Sigmoid colon (tissue), 7 donors: Measurements from ENCODE around the gene TBX18. TPM values are rescaled to one million over a fixed set of nuclear protein-coding genes. Genes with fewer than 3 reads are reported as not detected.

Experiments
- DNase-seq: peaks from one replicate; pipeline ENCODE4 v3.0.0-alpha.2; 2019
- H3K27ac ChIP-seq, 4 donors: fragments of 200-600 bp; sonication (generic); one replicate each; pipeline ENCODE4 v1.5.1; 2016 to 2019; ENCODE audit warnings: mild to moderate bottlenecking in 1 of 4
- H3K27me3 ChIP-seq, 3 donors: fragments of 200-600 bp; sonication (generic); one replicate each; pipeline ENCODE4 v1.5.1; 2019; ENCODE audit warnings: mild to moderate bottlenecking in 1 of 3
- H3K36me3 ChIP-seq, 4 donors: fragments of 200-600 bp; sonication (generic); one replicate each; pipeline ENCODE4 v1.5.1; 2016 to 2019
- H3K4me1 ChIP-seq, 4 donors: fragments of 200-600 bp; sonication (generic); one replicate each; pipeline ENCODE4 v1.5.1; 2017 to 2019
- H3K4me3 ChIP-seq, 4 donors: fragments of 200-600 bp; sonication (generic); one replicate each; pipeline ENCODE4 v1.5.1; 2017 to 2019; ENCODE audit warnings: mild to moderate bottlenecking in 2 of 4, moderate library complexity in 1 of 4
- H3K9me3 ChIP-seq, 4 donors: fragments of 200-600 bp in 3 of 4; sonication (generic) in 3 of 4; one replicate each; pipeline versions ENCODE4 v1.5.1 to v1.6.1; 2013 to 2019
- CTCF ChIP-seq, 4 experiments: fragments of 450-650 bp in 3 of 4; fragments of 200-600 bp in 1 of 4; IDR thresholded peaks; one replicate each; pipeline ENCODE4 v1.5.1; 2016 to 2019; ENCODE audit warnings: antibody characterized with exemption in 4 of 4, mild to moderate bottlenecking in 3 of 4, moderate library complexity in 2 of 4
- EP300 ChIP-seq, 4 donors: sonication (generic); formaldehyde crosslinking; IDR thresholded peaks; one replicate each; pipeline ENCODE4 v1.6.1; 2017; ENCODE audit warnings: antibody characterized with exemption in 4 of 4
- POLR2A ChIP-seq, 2 donors: fragments of 450-650 bp; IDR thresholded peaks; one replicate each; pipeline ENCODE4 v1.6.1; 2016; ENCODE audit warnings: antibody characterized with exemption in 2 of 2, mild to moderate bottlenecking in 2 of 2, moderate library complexity in 2 of 2
- POLR2AphosphoS5 ChIP-seq, 4 donors: sonication (generic); formaldehyde crosslinking; IDR thresholded peaks; one replicate each; pipeline ENCODE4 v1.6.1; 2017; ENCODE audit warnings: antibody characterized with exemption in 4 of 4
- WGBS, 2 donors: extraction: QIAGEN DNeasy Blood & Tissue Kit; methylation state at CpG; one replicate each; pipeline ENCODE4 v1.1.7; 2013; 5-methylcytosine and 5-hydroxymethylcytosine counted together
- intact Hi-C: fragments of 100-400 bp; cut with DNase I; formaldehyde crosslinking; loops from one replicate; pipeline ENCODE4 v1.15.1; 2023
- polyA plus RNA-seq, 3 donors: library from polyadenylated mRNA; stranded (reverse); fragments of 200-250 nt; gene quantifications; one replicate each; pipeline ENCODE4 v1.2.3, GENCODE V29; 2013
- total RNA-seq, 4 donors: library from RNA; depleted of rRNA; stranded (reverse); fragments of >200 nt; gene quantifications; one replicate each; pipeline ENCODE4 v1.1.0, GENCODE V29; 2016
- donor health status: healthy with polysubstance abuse.
- donor health status: Bipolar disorder and iron deficiency.
- donor health status: healthy.

Gene TBX18
- total RNA-seq (1 to 10 TPM in 2 of 4 donors, under 1 TPM in 2; 0.27 to 4.6 (median 1.5) TPM), polyA plus RNA-seq (1 to 10 TPM in 1 of 3 donors, under 1 TPM in 2; under 0.01 to 1.2 (median 0.32) TPM)

GRCh38 chr6:84764332-84765049, at the start of gene TBX18:
Gene TBX18, minus strand, starts transcription at chr6:84764598. Its CDS starts 417 bp downstream, at chr6:84764181.
- DNase-seq = peak; percentile 91
- Histone ChIP-seq H3K27ac (peak within 1 kb of the TSS; percentile 46 to 97 (median 57)), H3K27me3 (peaks cover 75 to 100% (median 90%) of the 10 kb centered on the region in 3 donors), H3K4me1 (peaks cover 0 to 26% (median 20%) of the 10 kb centered on the region in 4 donors), H3K9me3 (no peaks in the 10 kb centered on the region), H3K4me3 (peak within 1 kb of the TSS; percentile 7 to 45 (median 36)), H3K36me3 (no peaks in the 10 kb centered on the region)
- no peak for TF ChIP-seq EP300 (IDR thresholded peaks at IDR 0.05)
- TF ChIP-seq POLR2AphosphoS5 (IDR thresholded peaks at IDR 0.05) = peak in 2 of 4 donors; percentile 13 to 48
- no peak for TF ChIP-seq CTCF (IDR thresholded peaks at IDR 0.05)
- no peak for TF ChIP-seq POLR2A (IDR thresholded peaks at IDR 0.05)
- intact Hi-C loops = no loop called here
- WGBS, 2 donors = 3 to 10% methylated on average over 42 of the region's 42 CpGs

- Histone ChIP-seq H3K4me3 (no peak overlapping the region), H3K36me3 (no peaks in the 10 kb centered on the region), H3K9me3 (no peaks in the 10 kb centered on the region), H3K4me1 (no peaks in the 10 kb centered on the region), H3K27me3 (no peaks in the 10 kb centered on the region), H3K27ac (no peak overlapping the region)
- no peak for TF ChIP-seq CTCF (IDR thresholded peaks at IDR 0.05)
- TF ChIP-seq EP300 (IDR thresholded peaks at IDR 0.05) = no peak
- no peak for TF ChIP-seq POLR2A (IDR thresholded peaks at IDR 0.05)
- DNase-seq = no peak
- intact Hi-C loops = no loop called here
Observed at GRCh38 chr6:84811351-84811750, 47.0 kb upstream of the TBX18 start.

GRCh38 chr6:84809455-84809854, 45.1 kb upstream of the TBX18 start:
- H3K27me3 ChIP-seq = no peaks in the 10 kb centered on the region
- no peak overlapping the region for H3K27ac ChIP-seq
- H3K4me3 ChIP-seq = no peak overlapping the region
- TF ChIP-seq EP300 (IDR thresholded peaks at IDR 0.05) (no peak), CTCF (IDR thresholded peaks at IDR 0.05) (no peak), POLR2A (IDR thresholded peaks at IDR 0.05) (no peak), POLR2AphosphoS5 (IDR thresholded peaks at IDR 0.05) (no peak)
- intact Hi-C loops = no loop called here
- no peak for DNase-seq
- no peaks in the 10 kb centered on the region for H3K4me1 ChIP-seq
- no peaks in the 10 kb centered on the region for H3K9me3 ChIP-seq
- 19 to 34% methylated on average over 4 of the region's 4 CpGs for WGBS, 2 donors
- no peaks in the 10 kb centered on the region for H3K36me3 ChIP-seq

GRCh38 chr6:84808491-84809061, 44.2 kb upstream of the TBX18 start:
- no peaks in the 10 kb centered on the region for H3K9me3 ChIP-seq
- intact Hi-C loops = no loop called here
- H3K36me3 ChIP-seq = no peaks in the 10 kb centered on the region
- no peak overlapping the region for H3K4me3 ChIP-seq
- TF ChIP-seq CTCF (IDR thresholded peaks at IDR 0.05) (no peak), POLR2AphosphoS5 (IDR thresholded peaks at IDR 0.05) (no peak), EP300 (IDR thresholded peaks at IDR 0.05) (no peak), POLR2A (IDR thresholded peaks at IDR 0.05) (no peak)
- WGBS, 2 donors = 74 to 82% methylated on average over 6 of the region's 6 CpGs
- H3K4me1 ChIP-seq = no peaks in the 10 kb centered on the region
- no peak overlapping the region for H3K27ac ChIP-seq
- DNase-seq = no peak
- no peaks in the 10 kb centered on the region for H3K27me3 ChIP-seq
